Smooth muscle cell of trachea (primary cell): ENCODE results near the gene ESYT1. TPM values are rescaled to one million over a fixed set of nuclear protein-coding genes. Genes with fewer than 3 reads are reported as not detected.

ENCODE experiments used
- total RNA-seq: library from RNA; depleted of rRNA; stranded (reverse); fragments of >200 nt; gene quantifications from 2 replicates; pipeline ENCODE4 v1.2.1, GENCODE V29; 2014

ESYT1 gene, protein sequence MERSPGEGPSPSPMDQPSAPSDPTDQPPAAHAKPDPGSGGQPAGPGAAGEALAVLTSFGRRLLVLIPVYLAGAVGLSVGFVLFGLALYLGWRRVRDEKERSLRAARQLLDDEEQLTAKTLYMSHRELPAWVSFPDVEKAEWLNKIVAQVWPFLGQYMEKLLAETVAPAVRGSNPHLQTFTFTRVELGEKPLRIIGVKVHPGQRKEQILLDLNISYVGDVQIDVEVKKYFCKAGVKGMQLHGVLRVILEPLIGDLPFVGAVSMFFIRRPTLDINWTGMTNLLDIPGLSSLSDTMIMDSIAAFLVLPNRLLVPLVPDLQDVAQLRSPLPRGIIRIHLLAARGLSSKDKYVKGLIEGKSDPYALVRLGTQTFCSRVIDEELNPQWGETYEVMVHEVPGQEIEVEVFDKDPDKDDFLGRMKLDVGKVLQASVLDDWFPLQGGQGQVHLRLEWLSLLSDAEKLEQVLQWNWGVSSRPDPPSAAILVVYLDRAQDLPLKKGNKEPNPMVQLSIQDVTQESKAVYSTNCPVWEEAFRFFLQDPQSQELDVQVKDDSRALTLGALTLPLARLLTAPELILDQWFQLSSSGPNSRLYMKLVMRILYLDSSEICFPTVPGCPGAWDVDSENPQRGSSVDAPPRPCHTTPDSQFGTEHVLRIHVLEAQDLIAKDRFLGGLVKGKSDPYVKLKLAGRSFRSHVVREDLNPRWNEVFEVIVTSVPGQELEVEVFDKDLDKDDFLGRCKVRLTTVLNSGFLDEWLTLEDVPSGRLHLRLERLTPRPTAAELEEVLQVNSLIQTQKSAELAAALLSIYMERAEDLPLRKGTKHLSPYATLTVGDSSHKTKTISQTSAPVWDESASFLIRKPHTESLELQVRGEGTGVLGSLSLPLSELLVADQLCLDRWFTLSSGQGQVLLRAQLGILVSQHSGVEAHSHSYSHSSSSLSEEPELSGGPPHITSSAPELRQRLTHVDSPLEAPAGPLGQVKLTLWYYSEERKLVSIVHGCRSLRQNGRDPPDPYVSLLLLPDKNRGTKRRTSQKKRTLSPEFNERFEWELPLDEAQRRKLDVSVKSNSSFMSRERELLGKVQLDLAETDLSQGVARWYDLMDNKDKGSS
- total RNA-seq: 396 and 399 TPM in 2 replicates

DNA sequence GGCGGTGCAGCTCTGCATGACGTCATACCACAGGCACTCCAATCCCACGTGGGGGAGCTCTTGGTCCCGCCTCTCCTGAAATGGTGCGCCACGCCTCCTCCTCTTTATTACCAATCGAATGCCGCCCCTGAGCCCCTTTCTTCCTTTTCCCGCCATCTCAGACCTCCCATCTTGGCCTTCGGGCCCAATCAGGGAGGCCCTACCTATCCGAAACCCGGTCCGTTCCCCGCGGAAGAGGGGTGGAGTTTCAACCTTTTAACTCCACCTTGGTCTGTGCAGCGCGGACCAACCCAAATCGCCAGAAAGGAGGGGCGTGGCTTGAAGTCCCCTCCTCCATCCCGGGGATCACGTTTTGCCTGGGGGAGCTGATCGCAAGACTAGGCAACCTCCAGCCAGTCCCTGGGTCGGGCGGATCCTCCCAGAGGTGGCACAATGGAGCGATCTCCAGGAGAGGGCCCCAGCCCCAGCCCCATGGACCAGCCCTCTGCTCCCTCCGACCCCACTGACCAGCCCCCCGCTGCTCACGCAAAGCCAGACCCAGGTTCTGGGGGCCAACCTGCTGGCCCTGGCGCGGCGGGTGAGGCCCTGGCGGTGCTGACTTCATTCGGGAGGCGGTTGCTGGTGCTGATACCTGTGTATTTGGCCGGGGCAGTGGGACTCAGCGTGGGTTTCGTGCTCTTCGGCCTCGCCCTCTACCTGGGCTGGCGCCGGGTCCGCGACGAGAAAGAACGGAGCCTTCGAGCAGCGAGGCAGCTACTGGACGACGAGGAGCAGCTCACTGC, at the start of gene ESYT1:
Gene ESYT1 (plus strand): TSS at position 380 of the 782 bp plus-strand sequence. CDS start 53 bp downstream, at position 433.

DNA sequence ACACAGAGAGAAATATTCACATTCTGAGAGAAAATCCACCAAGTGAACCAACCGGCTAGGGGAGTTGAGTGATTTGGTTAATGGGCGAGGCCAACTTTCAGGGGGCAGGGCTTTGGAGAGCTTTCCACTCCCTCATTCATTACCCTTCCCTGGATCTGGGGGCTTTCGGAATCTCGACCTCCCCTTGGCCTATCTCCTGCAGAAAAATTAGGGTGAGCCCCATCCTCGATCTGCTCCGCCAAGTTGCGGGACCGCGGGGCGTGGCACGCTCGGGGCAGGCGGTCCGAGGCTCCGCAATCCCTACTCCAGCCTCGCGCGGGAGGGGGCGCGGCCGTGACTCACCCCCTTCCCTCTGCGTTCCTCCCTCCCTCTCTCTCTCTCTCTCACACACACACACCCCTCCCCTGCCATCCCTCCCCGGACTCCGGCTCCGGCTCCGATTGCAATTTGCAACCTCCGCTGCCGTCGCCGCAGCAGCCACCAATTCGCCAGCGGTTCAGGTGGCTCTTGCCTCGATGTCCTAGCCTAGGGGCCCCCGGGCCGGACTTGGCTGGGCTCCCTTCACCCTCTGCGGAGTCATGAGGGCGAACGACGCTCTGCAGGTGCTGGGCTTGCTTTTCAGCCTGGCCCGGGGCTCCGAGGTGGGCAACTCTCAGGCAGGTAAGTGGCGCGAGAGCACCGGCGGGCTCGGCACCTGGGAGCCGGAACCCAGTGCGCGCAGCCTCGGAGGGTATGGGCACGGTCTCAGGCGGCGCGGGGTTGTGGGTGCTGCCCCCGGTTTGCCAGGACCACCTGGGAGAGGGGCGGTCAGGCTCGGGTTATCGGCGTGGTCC, 48.1 kb upstream of the ESYT1 start, which contains the start of gene ERBB3:
Gene ERBB3 (plus strand): TSS at position 443 of the 833 bp plus-strand sequence. CDS start 136 bp downstream, at position 579.

DNA sequence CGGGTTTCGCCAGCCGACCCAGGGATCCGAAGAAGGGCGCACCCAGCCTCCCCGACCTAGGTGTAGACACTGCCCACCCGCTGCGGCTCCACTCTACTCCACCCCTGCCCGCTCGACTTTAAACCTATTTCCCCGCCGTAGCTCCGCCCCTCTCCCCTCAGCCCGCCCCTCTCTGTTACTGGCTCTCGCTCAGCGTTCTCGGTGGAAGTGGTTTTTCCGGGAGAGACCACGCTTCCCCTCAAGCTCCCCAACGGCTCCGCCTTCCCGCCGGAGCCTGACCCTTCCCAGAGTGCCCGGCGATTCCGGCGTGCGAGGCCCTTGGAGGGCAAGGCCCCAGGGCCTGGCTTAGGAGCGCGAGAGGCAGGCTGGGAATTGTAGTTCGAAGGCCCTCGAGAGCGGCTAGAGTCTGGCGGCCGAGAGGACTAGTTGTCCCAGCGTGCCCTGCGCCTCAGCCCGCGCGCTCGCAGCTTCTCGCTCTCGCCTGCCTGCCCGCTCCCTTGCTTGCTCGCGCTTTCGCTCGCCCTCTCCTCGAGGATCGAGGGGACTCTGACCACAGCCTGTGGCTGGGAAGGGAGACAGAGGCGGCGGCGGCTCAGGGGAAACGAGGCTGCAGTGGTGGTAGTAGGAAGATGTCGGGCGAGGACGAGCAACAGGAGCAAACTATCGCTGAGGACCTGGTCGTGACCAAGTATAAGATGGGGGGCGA, 23.8 kb upstream of the ESYT1 start, which contains the start of gene PA2G4:
Gene PA2G4 (plus strand): TSS at position 451 of the 706 bp plus-strand sequence. CDS start 179 bp downstream, at position 630.

DNA sequence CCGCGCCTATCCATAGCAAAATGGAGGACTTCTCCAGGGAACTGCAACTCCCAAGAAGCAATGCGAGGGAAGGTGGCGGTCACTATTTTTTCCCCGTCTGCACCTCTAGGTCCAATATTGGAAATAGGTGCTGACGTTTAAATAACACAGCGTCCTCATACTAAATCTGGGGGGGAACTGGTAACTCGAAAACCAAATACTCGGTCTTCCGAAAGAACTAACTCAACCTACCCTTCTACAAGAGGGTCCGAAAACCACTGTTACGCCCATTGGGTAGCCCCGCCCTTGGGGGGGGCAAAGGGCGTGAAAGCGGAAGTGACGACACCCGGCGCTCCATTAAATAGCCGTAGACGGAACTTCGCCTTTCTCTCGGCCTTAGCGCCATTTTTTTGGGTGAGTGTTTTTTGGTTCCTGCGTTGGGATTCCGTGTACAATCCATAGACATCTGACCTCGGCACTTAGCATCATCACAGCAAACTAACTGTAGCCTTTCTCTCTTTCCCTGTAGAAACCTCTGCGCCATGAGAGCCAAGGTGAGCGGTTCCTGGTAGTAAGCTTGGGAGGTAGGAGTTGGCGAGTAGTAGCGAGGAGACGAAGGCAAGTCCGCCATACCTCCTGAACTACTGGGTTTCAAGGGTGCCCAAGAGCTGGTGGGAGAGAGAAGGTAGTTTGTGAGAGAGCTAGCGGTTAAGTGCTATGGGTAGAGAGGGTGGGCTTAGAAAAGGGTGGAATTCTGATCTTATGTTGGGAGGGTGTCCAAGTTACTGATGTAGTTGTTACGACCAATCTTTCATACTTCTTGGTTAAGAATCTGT, 11.6 kb upstream of the ESYT1 start, which contains the start of gene RPL41:
Gene RPL41 (plus strand): TSS at position 367 of the 815 bp plus-strand sequence.

DNA sequence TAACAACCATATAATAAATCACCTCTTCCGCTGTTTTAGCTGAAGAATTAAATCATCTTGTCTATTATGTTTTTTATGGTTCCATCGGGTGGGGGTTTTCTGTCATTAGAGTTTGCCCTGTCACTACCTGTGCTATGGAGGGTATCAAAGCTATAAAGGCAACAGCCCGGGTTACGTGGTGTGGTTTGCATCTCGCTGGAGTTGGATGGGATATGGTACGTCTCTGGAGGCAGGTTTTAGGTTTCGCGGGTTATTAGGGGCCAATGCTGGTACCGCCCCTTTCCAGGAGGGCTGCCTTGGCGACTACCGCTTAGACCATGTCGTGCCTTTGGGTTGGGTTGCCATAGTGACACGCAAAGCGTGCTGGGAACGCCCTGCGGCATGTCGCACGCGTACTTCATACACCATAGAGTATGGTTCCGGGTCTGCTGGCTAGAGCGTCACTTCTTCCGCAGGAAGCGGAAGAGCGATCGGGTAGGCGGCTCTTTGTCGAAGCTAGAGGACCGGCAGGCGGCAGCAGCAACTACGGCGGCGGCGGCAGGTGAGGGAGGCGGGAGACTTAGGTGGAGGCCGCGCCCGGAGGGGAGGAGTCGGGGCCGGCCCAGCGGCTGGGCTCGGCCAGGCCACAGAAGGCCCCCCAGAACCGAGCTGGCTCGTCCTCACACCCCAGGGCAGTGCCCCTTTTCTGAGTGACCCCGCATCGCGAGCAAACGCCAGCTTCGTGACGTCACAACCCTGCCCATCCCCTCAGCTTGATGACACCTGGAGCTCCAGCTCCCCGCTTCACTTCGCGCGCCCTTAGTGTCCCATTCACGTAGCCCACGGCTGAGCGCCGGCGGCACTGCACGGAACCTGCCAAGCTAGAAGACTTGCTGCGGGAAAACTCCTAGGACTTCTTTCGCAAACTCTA, 10.0 kb upstream of the ESYT1 start, which contains the start of gene ZC3H10:
Gene ZC3H10 (plus strand): TSS at position 489 of the 910 bp plus-strand sequence. CDS start 2,297 bp downstream, outside the sequence.

DNA sequence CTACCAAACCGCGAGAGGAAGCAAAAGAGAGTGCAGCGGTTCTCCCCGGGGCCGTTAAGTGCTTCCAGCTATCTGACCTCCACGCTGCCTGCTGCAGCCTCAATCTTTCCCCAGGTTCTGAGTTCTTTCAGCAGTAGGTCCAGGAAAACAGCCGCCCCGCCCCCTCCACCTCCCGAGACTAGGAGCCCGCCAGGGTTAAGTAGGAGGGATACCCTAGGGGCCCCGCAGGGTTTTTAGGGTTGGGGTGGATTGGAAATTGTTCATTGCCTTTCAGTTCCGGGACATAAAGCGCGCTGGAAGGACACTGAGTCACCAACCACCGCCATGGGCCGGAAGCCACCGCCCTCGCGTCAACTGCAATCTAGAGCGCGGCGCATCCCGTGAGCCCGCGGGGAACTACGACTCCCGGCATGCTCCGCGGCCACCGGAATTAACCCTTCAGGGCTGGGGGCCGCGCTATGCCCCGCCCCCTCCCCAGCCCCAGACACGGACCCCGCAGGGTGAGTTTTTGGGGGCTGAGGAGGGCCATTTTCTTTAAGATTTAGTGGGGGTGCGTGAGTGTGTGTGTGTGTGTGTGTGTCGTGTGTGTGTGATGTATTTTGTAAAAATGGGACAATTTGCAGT, 24.2 kb downstream of the ESYT1 start, which contains the start of gene MYL6B:
Gene MYL6B (plus strand): TSS at position 456 of the 624 bp plus-strand sequence. CDS start 1,332 bp downstream, outside the sequence.

DNA sequence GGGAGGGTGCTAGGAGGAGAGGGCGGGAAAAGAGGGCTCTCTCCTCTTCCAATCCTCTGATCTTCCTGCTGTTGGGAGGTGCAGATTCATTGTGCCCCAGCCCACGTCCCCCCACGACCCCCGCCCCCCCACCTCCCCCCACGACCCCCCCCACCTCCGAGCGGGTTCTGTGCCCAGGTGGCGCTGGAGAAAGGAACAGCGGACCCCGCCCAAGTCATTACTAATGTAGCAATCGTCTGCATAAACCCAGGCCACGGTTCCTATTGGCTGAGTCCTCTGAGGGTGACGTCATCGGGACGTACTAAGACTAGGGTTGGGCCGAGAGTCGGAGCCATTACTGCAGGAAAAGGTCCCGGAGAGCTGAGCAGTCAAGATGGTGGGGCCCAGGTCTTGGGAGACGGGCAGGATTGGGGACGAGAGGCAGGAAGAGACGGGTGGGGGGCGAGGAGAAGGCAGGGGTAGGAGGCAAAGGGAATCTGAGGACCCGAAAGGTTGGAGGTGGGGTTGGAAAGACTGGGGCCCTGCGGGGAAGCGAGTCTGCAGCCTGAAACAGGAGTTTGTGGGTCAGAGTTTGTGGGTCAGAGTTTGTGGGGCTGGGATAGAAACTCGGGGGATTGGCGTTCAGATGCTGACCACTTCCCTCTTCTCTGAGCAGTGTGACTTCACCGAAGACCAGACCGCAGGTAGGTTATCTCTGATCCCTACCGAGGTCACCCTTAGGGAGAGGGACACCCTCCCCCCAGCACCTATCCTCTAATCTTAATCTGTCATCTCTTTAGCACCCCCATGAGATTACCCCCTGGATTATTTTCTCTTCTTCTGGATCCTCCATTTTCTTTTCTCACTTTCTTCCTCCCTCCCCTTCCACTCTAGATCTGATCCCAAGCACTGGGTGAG, 30.2 kb downstream of the ESYT1 start, which contains the start of gene MYL6:
Gene MYL6 (plus strand): TSS at position 331 of the 897 bp plus-strand sequence. CDS start 43 bp downstream, at position 374.

DNA sequence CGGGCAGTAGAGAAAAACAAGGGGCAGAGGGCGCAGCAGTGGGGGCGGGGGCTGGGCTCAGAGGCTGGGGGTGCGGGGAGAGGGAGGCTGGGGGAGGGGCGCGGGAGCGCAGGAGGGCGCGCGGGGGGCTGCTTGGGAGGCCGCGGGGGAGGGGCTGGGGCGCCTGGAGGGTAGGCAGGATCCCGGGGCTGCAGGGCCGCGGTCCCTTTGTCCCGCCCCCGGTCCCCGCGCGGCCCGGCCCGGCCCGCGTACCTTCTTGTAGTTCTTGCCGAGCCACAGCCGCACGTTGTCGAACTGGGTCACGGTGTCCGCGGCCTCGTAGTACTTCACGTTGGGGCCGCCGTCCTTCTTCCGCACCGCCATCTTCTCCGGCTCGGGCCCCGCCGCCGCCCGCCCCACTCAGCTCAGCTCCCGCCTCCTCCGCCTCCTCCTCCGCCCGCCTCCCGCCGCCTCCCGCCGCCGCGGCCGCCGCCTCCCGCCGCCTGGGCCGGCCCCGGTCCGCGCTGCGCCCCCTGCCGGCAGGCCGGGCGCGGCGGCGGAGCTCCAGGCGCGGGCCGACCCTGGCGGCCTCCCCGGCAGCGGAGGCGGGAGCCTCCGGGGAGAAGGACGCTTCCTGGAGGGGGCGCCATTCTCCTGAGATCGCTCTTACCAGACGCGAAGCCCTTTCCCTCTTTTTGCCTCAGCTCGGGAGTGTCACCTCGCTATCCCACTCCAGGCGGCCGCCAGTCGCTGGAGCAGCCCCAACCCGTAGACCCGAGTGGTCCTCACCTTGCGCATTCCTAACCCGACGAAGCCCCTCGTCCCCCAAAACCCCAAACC, 61.2 kb downstream of the ESYT1 start, which contains the start of gene SMARCC2:
Gene SMARCC2 (minus strand): TSS at position 385 of the 819 bp plus-strand sequence. CDS start 22 bp downstream, at position 363.

Other genes with a start within 250 kb of the ESYT1 start
- gene PYM1, start 200.4 kb upstream of the ESYT1 start, total RNA-seq: 34.2 and 36.5 TPM in 2 replicates
- 68.6 and 74.2 TPM in 2 replicates for gene DGKA, start 197.1 kb upstream of the ESYT1 start, total RNA-seq
- gene PMEL, start 162.2 kb upstream of the ESYT1 start, total RNA-seq: 0.33 and 1.6 TPM in 2 replicates
- gene CDK2, start 161.4 kb upstream of the ESYT1 start, total RNA-seq: 13.4 and 21.1 TPM in 2 replicates
- 65.5 and 66.2 TPM in 2 replicates for gene RAB5B, start 154.2 kb upstream of the ESYT1 start, total RNA-seq
- gene SUOX, start 131.0 kb upstream of the ESYT1 start, total RNA-seq: 17.5 and 19.0 TPM in 2 replicates
- 1.2 and 1.7 TPM in 2 replicates for gene IKZF4, start 107.2 kb upstream of the ESYT1 start, total RNA-seq
- 136 and 411 TPM in 2 replicates for gene RPS26, start 86.3 kb upstream of the ESYT1 start, total RNA-seq
- gene ERBB3, start 48.1 kb upstream of the ESYT1 start, total RNA-seq: 0.33 and 2.3 TPM in 2 replicates
- gene PA2G4, start 23.7 kb upstream of the ESYT1 start, total RNA-seq: 101 and 138 TPM in 2 replicates
- gene RPL41, start 11.6 kb upstream of the ESYT1 start, total RNA-seq: 1,465 and 2,446 TPM in 2 replicates
- gene ZC3H10, start 10.0 kb upstream of the ESYT1 start, total RNA-seq: 4.4 and 5.6 TPM in 2 replicates
- 68.3 and 89.3 TPM in 2 replicates for gene MYL6B, start 24.3 kb downstream of the ESYT1 start, total RNA-seq
- gene MYL6, start 30.1 kb downstream of the ESYT1 start, total RNA-seq: 1,139 and 2,051 TPM in 2 replicates
- gene SMARCC2, start 61.2 kb downstream of the ESYT1 start, total RNA-seq: 42.6 and 58.9 TPM in 2 replicates
- 82.5 and 144 TPM in 2 replicates for gene RNF41, start 93.7 kb downstream of the ESYT1 start, total RNA-seq
- gene NABP2, start 96.1 kb downstream of the ESYT1 start, total RNA-seq: 27.0 and 29.2 TPM in 2 replicates
- not detected in 2 replicates for gene SLC39A5, start 101.8 kb downstream of the ESYT1 start, total RNA-seq
- 14.0 and 15.9 TPM in 2 replicates for gene ANKRD52, start 130.1 kb downstream of the ESYT1 start, total RNA-seq
- 8.6 and 11.9 TPM in 2 replicates for gene COQ10A, start 138.7 kb downstream of the ESYT1 start, total RNA-seq
- 99.2 and 103 TPM in 2 replicates for gene CS, start 172.1 kb downstream of the ESYT1 start, total RNA-seq
- gene CNPY2, start 187.7 kb downstream of the ESYT1 start, total RNA-seq: 47.8 and 76.2 TPM in 2 replicates
- gene PAN2, start 205.7 kb downstream of the ESYT1 start, total RNA-seq: 21.5 and 30.3 TPM in 2 replicates
- 0.50 and 0.58 TPM in 2 replicates for gene IL23A, start 210.6 kb downstream of the ESYT1 start, total RNA-seq
- 291 and 409 TPM in 2 replicates for gene STAT2, start 231.8 kb downstream of the ESYT1 start, total RNA-seq
- not detected in 2 replicates for gene APOF, start 234.6 kb downstream of the ESYT1 start, total RNA-seq